GM23248 (cell line): ENCODE data around the gene AK9. TPM values are rescaled to one million over a fixed set of nuclear protein-coding genes. Genes with fewer than 3 reads are reported as not detected.
A peak's percentile ranks its signal among the peaks of the same experiment; 100 is the strongest.

Experiments used
- DNase-seq: peaks from one replicate; pipeline ENCODE4 v3.0.0-alpha.2; 2015
- H2AFZ ChIP-seq: fragments of 200-600 bp; sonication (generic); 2 replicates; pipeline ENCODE4 v1.6.1; 2016; ENCODE audit warnings: antibody characterized with exemption
- H3F3A ChIP-seq: fragments of 200-600 bp; sonication (generic); 2 replicates; pipeline ENCODE4 v1.6.1; 2016; ENCODE audit warnings: mild to moderate bottlenecking, antibody characterized with exemption, mixed run types; ENCODE audit not compliant: insufficient read depth
- H3K27ac ChIP-seq: fragments of 200-600 bp; sonication (generic); 2 replicates; pipeline ENCODE4 v1.5.1; 2016; ENCODE audit warnings: mild to moderate bottlenecking
- H3K27me3 ChIP-seq: fragments of 200-600 bp; sonication (generic); replicated peaks from 2 replicates; pipeline ENCODE4 v1.6.1; 2016; ENCODE audit warnings: mild to moderate bottlenecking; ENCODE audit not compliant: insufficient read depth
- H3K36me3 ChIP-seq: fragments of 200-600 bp; sonication (generic); 2 replicates; pipeline ENCODE4 v1.6.1; 2016; ENCODE audit warnings: low read depth, mild to moderate bottlenecking
- H3K4me1 ChIP-seq: fragments of 200-600 bp; sonication (generic); 2 replicates; pipeline ENCODE4 v1.6.1; 2016; ENCODE audit warnings: mild to moderate bottlenecking; ENCODE audit not compliant: insufficient read depth
- H3K4me2 ChIP-seq: fragments of 200-600 bp; sonication (generic); one replicate; pipeline ENCODE4 v1.6.1; 2016; ENCODE audit warnings: mild to moderate bottlenecking; ENCODE audit not compliant: unreplicated experiment
- H3K4me3 ChIP-seq: fragments of 200-600 bp; sonication (generic); 2 replicates; pipeline ENCODE4 v1.5.1; 2016; ENCODE audit warnings: mild to moderate bottlenecking
- H3K79me2 ChIP-seq: fragments of 200-600 bp; sonication (generic); 2 replicates; pipeline ENCODE4 v1.6.1; 2016; ENCODE audit warnings: mild to moderate bottlenecking; ENCODE audit not compliant: insufficient read depth
- H3K9ac ChIP-seq: fragments of 200-600 bp; sonication (generic); 2 replicates; pipeline ENCODE4 v1.6.1; 2016; ENCODE audit warnings: mild to moderate bottlenecking
- H3K9me2 ChIP-seq: fragments of 200-600 bp; sonication (generic); 2 replicates; pipeline ENCODE4 v1.6.1; 2016; ENCODE audit warnings: mixed run types, mild to moderate bottlenecking, moderate library complexity; ENCODE audit not compliant: insufficient read depth
- H3K9me3 ChIP-seq: fragments of 200-600 bp; sonication (generic); one replicate; pipeline ENCODE4 v1.6.1; 2017; ENCODE audit warnings: low read depth
- H4K20me1 ChIP-seq: fragments of 200-600 bp; sonication (generic); 2 replicates; pipeline ENCODE4 v1.6.0; 2016; ENCODE audit not compliant: insufficient read depth
- EZH2 ChIP-seq: fragments of 200-600 bp; sonication (generic); IDR thresholded peaks from 2 replicates; pipeline ENCODE4 v1.6.1; 2018; ENCODE audit warnings: antibody characterized with exemption, mild to moderate bottlenecking; ENCODE audit not compliant: insufficient read depth, poor library complexity, severe bottlenecking
- EZH2phosphoT487 ChIP-seq: fragments of 200-600 bp; sonication (generic); IDR thresholded peaks from 2 replicates; pipeline ENCODE4 v1.6.1; 2018; ENCODE audit warnings: antibody characterized with exemption, moderate library complexity, mild to moderate bottlenecking, low read depth; ENCODE audit not compliant: insufficient read depth
- WGBS, 2 experiments: methylation state at CpG; one replicate each; pipeline ENCODE4 v1.1.6; 2015 to 2017; ENCODE audit warnings: low lambda C conversion rate in 2 of 2, low coverage in 1 of 2; ENCODE audit errors: missing lambda C conversion rate in 2 of 2; 5-methylcytosine and 5-hydroxymethylcytosine counted together
- in situ Hi-C: fragments of 300-500 bp; cut with MboI; formaldehyde crosslinking; loops from 2 replicates; pipeline ENCODE4 v1.15.0; 2020
- polyA plus RNA-seq: library from polyadenylated mRNA; unstranded; fragments of >200 nt; fragmentation: Nextera tagmentation; extraction: Ambion mirVana; gene quantifications from 2 replicates; pipeline ENCODE4 v1.2.1, GENCODE V29; 2016
- total RNA-seq: library from RNA; depleted of rRNA; stranded (reverse); fragments of >200 nt; shearing (Covaris generic); gene quantifications from 2 replicates; pipeline ENCODE4 v1.2.3, GENCODE V29; 2014

Gene AK9
- total and polyA plus RNA-seq, 2 experiments from 2014 or later = 3.6 to 7.2 TPM

DNA sequence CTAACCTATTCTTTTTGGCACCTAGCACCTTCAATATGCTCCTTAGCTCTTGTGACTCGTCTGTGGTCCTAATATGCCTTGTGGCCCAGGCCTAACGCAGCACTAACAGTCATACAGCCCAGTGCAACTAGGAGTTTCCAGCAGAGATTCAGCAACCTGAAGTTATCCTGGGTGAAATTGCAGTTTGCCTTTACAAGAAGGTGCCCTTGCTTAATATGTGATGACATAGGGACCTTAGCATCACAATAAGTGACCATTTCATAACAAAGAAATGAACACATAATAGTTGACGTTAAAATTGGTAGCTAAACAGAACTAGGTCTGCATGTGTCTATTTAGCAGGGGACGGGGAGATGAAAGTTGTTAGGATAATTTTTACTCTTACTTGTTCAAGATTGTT, 10.2 kb upstream of the AK9 start:
- Histone ChIP-seq H3K27me3 (no peaks in the 10 kb centered on the region), H3K9me2 (no peaks in the 10 kb centered on the region), H3K27ac (no peak overlapping the region), H3K4me3 (no peak overlapping the region), H3K9me3 (no peaks in the 10 kb centered on the region), H3K4me1 (peaks cover 5% of the 10 kb centered on the region; the same call in 1 of the 2 replicates), H4K20me1 (no peaks in the 10 kb centered on the region), H3K9ac (no peak overlapping the region), H3K4me2 (no peak overlapping the region), H3K36me3 (no peaks in the 10 kb centered on the region), H3K79me2 (peaks cover 12% of the 10 kb centered on the region; the same call in 1 of the 2 replicates), H2AFZ (no peak overlapping the region), H3F3A (peaks cover 14% of the 10 kb centered on the region; the same call in 1 of the 2 replicates)
- 94 to 96% methylated on average over 4 of the region's 4 CpGs for whole genome bisulfite sequencing, 2 experiments
- in situ Hi-C loops = loop anchor here (10.0 kb wide), 1 partner anchor 694 kb away; no protein-coding TSS in a partner anchor
- no peak for DNase-seq
- TF ChIP-seq EZH2phosphoT487 = no peak
- no peak for TF ChIP-seq EZH2

DNA sequence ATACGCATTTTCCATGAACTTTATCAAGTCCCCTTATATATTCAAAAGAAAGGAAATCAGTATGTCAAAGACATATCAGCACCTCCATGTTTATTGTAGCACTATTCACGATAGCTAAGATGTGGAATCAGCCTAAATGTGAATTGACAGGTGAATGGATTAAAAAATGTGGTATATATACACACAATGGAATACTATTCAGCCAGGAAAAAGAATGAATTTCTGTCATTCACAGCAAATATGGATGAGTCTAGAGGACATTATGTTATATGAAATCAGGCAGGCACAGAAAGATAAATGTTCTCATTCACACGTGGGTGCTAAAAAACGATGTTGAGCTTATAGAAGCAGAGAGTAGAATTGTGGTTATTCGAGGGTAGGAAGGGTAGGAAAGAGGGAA, 5.4 kb upstream of the AK9 start:
- no peaks in the 10 kb centered on the region for H3K9me3 ChIP-seq
- H3K36me3 ChIP-seq = no peaks in the 10 kb centered on the region
- in situ Hi-C loops = loop anchor here (10.0 kb wide), 1 partner anchor 172 kb away; no protein-coding TSS in a partner anchor
- WGBS, 2 experiments = 93 to 95% methylated on average over 5 of the region's 5 CpGs
- no peaks in the 10 kb centered on the region for H3K27me3 ChIP-seq
- peaks cover 30% of the 10 kb centered on the region for H3K79me2 ChIP-seq
- no peak for DNase-seq
- H3K4me3 ChIP-seq = no peak overlapping the region
- H3K4me1 ChIP-seq = peaks cover 12% of the 10 kb centered on the region; the same call in 1 of the 2 replicates
- no peak overlapping the region for H3K4me2 ChIP-seq
- no peak for TF ChIP-seq EZH2
- no peak for TF ChIP-seq EZH2phosphoT487
- peaks cover 16% of the 10 kb centered on the region; the same call in 1 of the 2 replicates for H3F3A ChIP-seq
- no peak overlapping the region for H3K27ac ChIP-seq
- no peaks in the 10 kb centered on the region for H3K9me2 ChIP-seq
- H3K9ac ChIP-seq = no peak overlapping the region
- H2AFZ ChIP-seq = no peak overlapping the region
- H4K20me1 ChIP-seq = no peaks in the 10 kb centered on the region

DNA sequence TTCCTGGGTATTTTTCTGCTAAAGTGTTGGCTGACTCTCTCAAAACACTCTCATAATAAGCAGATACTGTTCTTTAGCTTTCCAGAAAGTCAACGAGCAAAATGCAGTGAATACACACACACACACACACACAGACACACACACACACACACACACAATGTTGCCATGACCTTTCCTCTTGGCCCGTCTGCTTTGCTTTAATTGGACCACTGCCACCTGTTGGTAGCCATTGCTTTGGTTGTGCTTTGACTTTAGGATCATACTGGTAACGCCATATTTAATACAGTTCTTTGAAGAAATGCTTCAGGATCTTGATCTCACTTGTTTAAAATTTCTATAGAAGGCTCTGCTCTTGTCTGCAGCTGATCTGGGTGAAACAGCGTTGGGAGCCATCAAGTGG, 4.5 kb upstream of the AK9 start:
- Histone ChIP-seq H3F3A (peaks cover 16% of the 10 kb centered on the region; the same call in 1 of the 2 replicates), H3K9me2 (no peaks in the 10 kb centered on the region), H3K9me3 (no peaks in the 10 kb centered on the region), H3K4me2 (no peak overlapping the region), H3K27me3 (no peaks in the 10 kb centered on the region), H3K36me3 (no peaks in the 10 kb centered on the region), H3K9ac (no peak overlapping the region), H3K79me2 (peaks cover 30% of the 10 kb centered on the region), H4K20me1 (no peaks in the 10 kb centered on the region), H2AFZ (no peak overlapping the region), H3K4me1 (peaks cover 12% of the 10 kb centered on the region; the same call in 1 of the 2 replicates), H3K27ac (no peak overlapping the region), H3K4me3 (no peak overlapping the region)
- in situ Hi-C loops = loop anchor here (10.0 kb wide), 1 partner anchor 171 kb away; no protein-coding TSS in a partner anchor
- no peak for TF ChIP-seq EZH2
- TF ChIP-seq EZH2phosphoT487 = no peak
- WGBS, 2 experiments = 92 to 95% methylated on average over 4 of the region's 4 CpGs
- no peak for DNase-seq

DNA sequence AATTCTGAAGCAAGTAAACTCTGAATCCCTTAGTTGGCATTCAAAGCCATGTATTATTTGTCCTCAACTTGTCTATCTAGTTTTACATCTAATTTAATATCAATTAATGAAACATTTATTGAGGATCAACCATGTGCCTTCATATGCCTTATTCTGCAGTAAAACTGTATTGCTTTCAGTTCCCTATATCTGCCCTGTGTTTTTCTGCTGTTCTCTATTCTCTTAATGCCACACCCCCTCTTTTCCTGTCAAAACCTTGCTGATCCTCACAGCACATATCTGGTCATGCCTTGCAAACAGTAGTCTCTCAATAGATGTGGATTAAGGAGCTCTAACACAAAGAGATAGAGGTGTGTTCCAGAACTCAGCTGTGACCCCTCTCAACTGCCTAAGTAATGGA, 2.1 kb upstream of the AK9 start:
- no peaks in the 10 kb centered on the region for H3K27me3 ChIP-seq
- no peaks in the 10 kb centered on the region for H3K36me3 ChIP-seq
- peaks cover 14% of the 10 kb centered on the region for H3K4me1 ChIP-seq
- H3F3A ChIP-seq = peaks cover 20% of the 10 kb centered on the region
- DNase-seq = no peak
- no peaks in the 10 kb centered on the region for H3K9me3 ChIP-seq
- no peaks in the 10 kb centered on the region for H3K9me2 ChIP-seq
- H3K4me3 ChIP-seq = no peak overlapping the region
- in situ Hi-C loops = loop anchor here (10.0 kb wide), 1 partner anchor 168 kb away; no protein-coding TSS in a partner anchor
- peaks cover 18% of the 10 kb centered on the region for H3K79me2 ChIP-seq
- H4K20me1 ChIP-seq = no peaks in the 10 kb centered on the region
- H3K27ac ChIP-seq = no peak overlapping the region
- H2AFZ ChIP-seq = no peak overlapping the region
- H3K9ac ChIP-seq = no peak overlapping the region
- no peak overlapping the region for H3K4me2 ChIP-seq
- TF ChIP-seq EZH2 = no peak
- TF ChIP-seq EZH2phosphoT487 = no peak

DNA sequence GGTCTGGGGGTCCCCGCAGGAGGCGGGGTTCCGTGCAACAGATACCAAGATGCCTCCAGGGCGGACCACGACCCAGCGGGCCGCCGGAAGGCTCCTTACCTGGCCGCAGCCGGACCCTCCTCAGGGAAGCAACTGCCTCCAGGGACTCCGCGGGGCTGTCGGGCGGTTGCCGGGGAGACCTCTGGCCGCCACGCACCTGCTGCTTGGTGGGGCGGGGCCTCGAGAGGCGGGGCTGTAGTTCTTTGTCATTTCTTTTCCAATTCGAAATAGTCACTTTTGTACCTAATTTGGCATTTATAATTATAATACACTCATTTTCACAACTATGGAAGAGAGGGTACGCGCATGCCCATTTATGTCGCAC, 647 bp downstream of the AK9 start:
- no peak for TF ChIP-seq EZH2phosphoT487
- no peak for TF ChIP-seq EZH2
- Histone ChIP-seq H3F3A (peaks cover 21% of the 10 kb centered on the region), H3K9me2 (no peaks in the 10 kb centered on the region), H3K4me1 (peaks cover 23% of the 10 kb centered on the region), H3K27me3 (no peaks in the 10 kb centered on the region), H3K36me3 (no peaks in the 10 kb centered on the region), H3K27ac (peak overlapping the region; percentile 67), H4K20me1 (no peaks in the 10 kb centered on the region), H3K79me2 (peaks cover 18% of the 10 kb centered on the region), H3K9me3 (no peaks in the 10 kb centered on the region), H3K4me2 (peak overlapping the region; percentile 99), H2AFZ (peak overlapping the region; percentile 99), H3K4me3 (peak overlapping the region; percentile 97), H3K9ac (peak overlapping the region; percentile 82)
- in situ Hi-C loops = loop anchor here (10.0 kb wide), 1 partner anchor 166 kb away; no protein-coding TSS in a partner anchor
- DNase-seq = peak; percentile 48
- 2 to 3% methylated on average over 24 of the region's 24 CpGs for WGBS, 2 experiments
